Osteocyte (in vitro differentiated cells): ENCODE data around the gene PAWR. TPM values are rescaled to one million over a fixed set of nuclear protein-coding genes. Genes with fewer than 3 reads are reported as not detected.
A peak's percentile ranks its signal among the peaks of the same experiment; 100 is the strongest.

Experiments
- DNase-seq: peaks from one replicate; pipeline ENCODE4 v3.0.0; 2021; ENCODE audit warnings: mixed read lengths; ENCODE audit not compliant: unreplicated experiment; ENCODE audit errors: extremely low spot score
- H3K27ac Mint-ChIP-seq: one replicate; pipeline ENCODE4 v1.8.0; 2021; ENCODE audit warnings: mild to moderate bottlenecking, mixed read lengths; ENCODE audit not compliant: unreplicated experiment
- H3K27me3 Mint-ChIP-seq: one replicate; pipeline ENCODE4 v1.8.0; 2021; ENCODE audit warnings: mixed read lengths; ENCODE audit not compliant: unreplicated experiment
- H3K36me3 Mint-ChIP-seq: one replicate; pipeline ENCODE4 v1.8.0; 2021; ENCODE audit warnings: mixed read lengths; ENCODE audit not compliant: unreplicated experiment
- H3K4me1 Mint-ChIP-seq: one replicate; pipeline ENCODE4 v1.8.0; 2021; ENCODE audit warnings: mixed read lengths; ENCODE audit not compliant: unreplicated experiment
- H3K4me3 Mint-ChIP-seq: one replicate; pipeline ENCODE4 v1.8.0; 2021; ENCODE audit warnings: mild to moderate bottlenecking, moderate library complexity, mixed read lengths; ENCODE audit not compliant: unreplicated experiment
- H3K9me3 Mint-ChIP-seq: one replicate; pipeline ENCODE4 v1.8.0; 2021; ENCODE audit warnings: mixed read lengths; ENCODE audit not compliant: unreplicated experiment
- long read RNA-seq: library from polyadenylated mRNA; unstranded; transcript quantifications from one replicate; pipeline ENCODE4 v2.0.0, GENCODE V29; 2021
- total RNA-seq: library from RNA; stranded (reverse); gene quantifications from 2 replicates; pipeline ENCODE4 v1.2.1, GENCODE V29; 2021
- TF ChIP-seq, protein P1 (sequence below): fragments of 200-600 bp; sonication (generic); IDR thresholded peaks from 2 replicates; pipeline ENCODE4 v1.5.0; 2021; ENCODE audit warnings: antibody characterized with exemption, mild to moderate bottlenecking, moderate library complexity

The PAWR gene, protein sequence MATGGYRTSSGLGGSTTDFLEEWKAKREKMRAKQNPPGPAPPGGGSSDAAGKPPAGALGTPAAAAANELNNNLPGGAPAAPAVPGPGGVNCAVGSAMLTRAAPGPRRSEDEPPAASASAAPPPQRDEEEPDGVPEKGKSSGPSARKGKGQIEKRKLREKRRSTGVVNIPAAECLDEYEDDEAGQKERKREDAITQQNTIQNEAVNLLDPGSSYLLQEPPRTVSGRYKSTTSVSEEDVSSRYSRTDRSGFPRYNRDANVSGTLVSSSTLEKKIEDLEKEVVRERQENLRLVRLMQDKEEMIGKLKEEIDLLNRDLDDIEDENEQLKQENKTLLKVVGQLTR
- 184 and 213 TPM in 2 replicates for total RNA-seq
- long read RNA-seq, partial matches to known transcripts = 8 of 21 reads
- long read RNA-seq, other reads (novel, unspliced or antisense) = 10 of 21 reads

DNA sequence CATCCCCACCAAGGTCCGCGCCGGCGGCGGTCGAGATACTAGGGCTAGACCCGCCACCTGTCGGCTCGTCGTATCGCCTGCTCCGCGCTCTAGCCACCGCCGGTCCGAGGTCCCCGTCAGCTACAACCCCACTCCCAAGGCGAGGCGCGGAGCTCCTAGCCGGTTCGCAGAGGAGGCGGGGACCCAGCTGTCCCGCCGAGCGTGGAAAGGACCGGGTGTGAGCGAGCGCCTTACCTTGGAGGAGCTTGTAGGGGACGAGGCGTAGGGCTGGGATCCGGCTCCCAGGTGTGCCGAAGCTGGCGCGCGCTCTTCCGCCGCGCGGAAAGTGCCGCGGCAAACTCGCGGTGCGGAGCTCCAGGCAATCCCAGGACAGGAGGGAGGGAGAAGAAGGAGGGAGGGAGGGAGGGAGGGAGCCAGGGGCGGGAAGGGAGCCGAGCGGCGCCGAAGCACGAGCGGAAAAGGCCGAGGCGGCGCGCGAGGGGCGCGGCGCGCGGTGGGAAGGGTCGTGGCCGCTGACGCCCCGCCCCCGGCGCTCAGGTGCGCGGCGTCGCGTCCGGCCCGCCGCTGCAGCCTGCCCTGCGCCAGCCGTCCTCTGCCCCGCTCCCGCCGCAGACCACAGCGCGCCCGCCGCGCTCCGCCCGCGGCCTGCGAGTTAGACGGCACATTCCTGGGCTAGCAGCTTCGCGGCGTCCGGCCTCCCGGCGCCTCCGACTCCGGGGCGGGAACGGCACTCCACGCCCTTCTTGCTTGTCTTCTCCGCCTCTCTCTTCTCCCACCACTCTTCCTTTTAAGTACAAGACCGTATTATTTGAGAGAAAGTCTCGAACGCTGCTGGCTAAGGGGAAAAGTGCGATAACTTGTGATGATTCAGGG is at the start of gene PAWR:
PAWR (minus strand) TSS at position 327 of the 873 bp plus-strand sequence. CDS start 720 bp downstream, outside the sequence.
- Mint-ChIP-seq H3K27ac (peak within 1 kb of the TSS; percentile 95), H3K4me3 (peak within 1 kb of the TSS; percentile 94), H3K4me1 (peaks cover 31% of the 10 kb centered on the region), H3K27me3 (no peaks in the 10 kb centered on the region), H3K9me3 (no peaks in the 10 kb centered on the region), H3K36me3 (peaks cover 9% of the 10 kb centered on the region)
- TF ChIP-seq, protein P1, sequence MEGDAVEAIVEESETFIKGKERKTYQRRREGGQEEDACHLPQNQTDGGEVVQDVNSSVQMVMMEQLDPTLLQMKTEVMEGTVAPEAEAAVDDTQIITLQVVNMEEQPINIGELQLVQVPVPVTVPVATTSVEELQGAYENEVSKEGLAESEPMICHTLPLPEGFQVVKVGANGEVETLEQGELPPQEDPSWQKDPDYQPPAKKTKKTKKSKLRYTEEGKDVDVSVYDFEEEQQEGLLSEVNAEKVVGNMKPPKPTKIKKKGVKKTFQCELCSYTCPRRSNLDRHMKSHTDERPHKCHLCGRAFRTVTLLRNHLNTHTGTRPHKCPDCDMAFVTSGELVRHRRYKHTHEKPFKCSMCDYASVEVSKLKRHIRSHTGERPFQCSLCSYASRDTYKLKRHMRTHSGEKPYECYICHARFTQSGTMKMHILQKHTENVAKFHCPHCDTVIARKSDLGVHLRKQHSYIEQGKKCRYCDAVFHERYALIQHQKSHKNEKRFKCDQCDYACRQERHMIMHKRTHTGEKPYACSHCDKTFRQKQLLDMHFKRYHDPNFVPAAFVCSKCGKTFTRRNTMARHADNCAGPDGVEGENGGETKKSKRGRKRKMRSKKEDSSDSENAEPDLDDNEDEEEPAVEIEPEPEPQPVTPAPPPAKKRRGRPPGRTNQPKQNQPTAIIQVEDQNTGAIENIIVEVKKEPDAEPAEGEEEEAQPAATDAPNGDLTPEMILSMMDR = peak; percentile 38
- peak; percentile 91 for DNase-seq

DNA sequence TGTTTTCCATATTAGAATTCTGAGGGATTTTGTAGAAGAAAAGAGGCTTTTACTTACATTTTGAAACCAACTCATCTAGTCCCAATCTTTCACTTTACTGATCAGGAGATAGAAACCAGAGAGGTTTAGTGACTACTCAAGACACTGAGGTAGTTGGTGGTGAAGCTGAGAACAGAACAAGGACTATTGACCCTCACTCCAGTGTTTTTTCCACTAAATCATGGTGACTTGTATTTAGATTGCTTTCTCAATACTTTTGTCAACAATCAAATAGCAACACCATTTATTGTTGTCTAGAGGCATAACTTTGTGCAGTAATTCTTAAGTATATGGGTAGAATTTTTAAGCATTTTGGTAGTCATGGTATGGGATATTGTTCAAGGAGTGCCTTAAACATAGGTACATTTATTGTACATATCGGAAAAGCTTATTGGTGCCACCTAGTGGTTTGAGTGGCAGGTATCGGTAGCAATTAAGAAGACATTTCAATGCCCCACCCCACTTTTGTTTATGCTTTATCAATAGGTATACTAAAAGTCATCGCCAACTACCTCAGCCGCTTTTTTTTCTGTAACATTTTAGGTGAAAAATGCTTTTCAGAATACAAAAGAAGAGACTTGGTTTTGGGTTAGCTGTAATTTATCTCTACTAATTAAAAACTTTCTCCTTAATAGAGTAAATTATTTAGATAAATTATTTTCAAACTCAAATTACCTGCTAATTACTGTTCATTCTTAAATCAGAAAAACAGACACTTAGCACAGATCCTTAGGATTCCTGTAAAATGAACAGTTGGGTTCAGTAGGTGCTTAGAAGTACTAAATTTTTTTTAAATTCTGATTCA is 47.3 kb upstream of the PAWR start:
- Mint-ChIP-seq H3K36me3 (no peaks in the 10 kb centered on the region), H3K9me3 (no peaks in the 10 kb centered on the region), H3K27me3 (no peaks in the 10 kb centered on the region), H3K4me1 (peaks cover 9% of the 10 kb centered on the region), H3K27ac (no peak overlapping the region), H3K4me3 (no peak overlapping the region)
- TF ChIP-seq, protein P1 = peak; percentile 83
- no peak for DNase-seq

DNA sequence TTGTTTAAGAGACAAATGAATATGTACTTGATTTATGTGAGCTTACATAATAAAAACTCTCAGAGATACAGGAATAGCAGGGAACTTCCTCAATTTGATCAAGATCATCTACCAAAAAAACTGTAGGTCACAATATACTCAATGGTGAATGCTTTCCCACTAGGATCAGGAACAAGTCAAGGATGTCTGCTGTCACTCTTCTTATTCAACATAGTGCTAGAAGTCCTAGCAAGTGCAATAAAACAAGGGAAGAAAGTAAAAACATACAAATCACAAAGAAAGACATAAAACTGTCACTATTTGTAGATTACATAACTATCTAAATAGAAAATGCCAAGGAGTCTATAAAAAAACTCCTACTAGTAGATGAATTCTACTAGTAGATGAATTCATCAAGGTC is 41.9 kb upstream of the PAWR start:
- TF ChIP-seq, protein P1 = no peak
- H3K27me3 Mint-ChIP-seq = no peaks in the 10 kb centered on the region
- no peak overlapping the region for H3K27ac Mint-ChIP-seq
- no peak overlapping the region for H3K4me3 Mint-ChIP-seq
- peaks cover 1% of the 10 kb centered on the region for H3K4me1 Mint-ChIP-seq
- peaks cover 4% of the 10 kb centered on the region for H3K36me3 Mint-ChIP-seq
- peaks cover 19% of the 10 kb centered on the region for H3K9me3 Mint-ChIP-seq
- DNase-seq = no peak

DNA sequence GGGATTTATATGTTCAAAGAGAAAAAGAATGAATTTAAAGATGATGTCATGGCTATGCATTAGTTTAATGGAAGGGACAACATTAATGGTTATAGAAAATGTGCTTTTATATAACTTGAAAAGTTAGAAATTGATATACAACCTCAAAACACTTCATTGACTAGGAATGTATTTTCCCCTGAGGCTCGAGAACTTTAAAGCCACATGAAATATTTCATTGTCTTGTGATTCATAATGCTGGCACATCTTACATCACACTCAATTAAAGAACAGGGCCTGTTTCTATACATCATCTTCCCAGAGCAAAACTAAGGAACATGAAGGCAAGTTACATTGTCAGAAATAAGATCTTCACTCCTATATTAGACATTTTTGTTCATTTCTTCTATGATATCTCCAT is 35.2 kb upstream of the PAWR start:
- H3K4me3 Mint-ChIP-seq = no peak overlapping the region
- peaks cover 4% of the 10 kb centered on the region for H3K36me3 Mint-ChIP-seq
- H3K4me1 Mint-ChIP-seq = peaks cover 11% of the 10 kb centered on the region
- no peaks in the 10 kb centered on the region for H3K27me3 Mint-ChIP-seq
- peak overlapping the region; percentile 8 for H3K27ac Mint-ChIP-seq
- TF ChIP-seq, protein P1 = no peak
- H3K9me3 Mint-ChIP-seq = peaks cover 12% of the 10 kb centered on the region
- no peak for DNase-seq
